Activated T-cell treated with anti-CD3 and anti-CD28 coated beads for 4 hours (primary cell): ENCODE measurements around the gene C1orf116.

Experiments used
- DNase-seq: peaks from one replicate; pipeline ENCODE4 v3.0.0-alpha.2; 2020

The C1orf116 gene

GRCh38 chr1:207034208-207034607 lies 1.7 kb upstream of the C1orf116 start:
- no peak for DNase-seq

GRCh38 chr1:207033302-207033701 lies 746 bp upstream of the C1orf116 start:
- no peak for DNase-seq

GRCh38 chr1:207031632-207032264 lies 808 bp downstream of the C1orf116 start:
- DNase-seq, result no peak

GRCh38 chr1:207031016-207031415 lies 1.5 kb downstream of the C1orf116 start:
- no peak for DNase-seq

GRCh38 chr1:207030522-207031009 lies 2.0 kb downstream of the C1orf116 start:
- DNase-seq, result no peak

GRCh38 chr1:207029701-207030521 lies 2.6 kb downstream of the C1orf116 start:
- no peak for DNase-seq

- DNase-seq, result no peak
Measured at GRCh38 chr1:207028884-207029650, 3.5 kb downstream of the C1orf116 start.

GRCh38 chr1:207027921-207028320 lies 4.6 kb downstream of the C1orf116 start:
- no peak for DNase-seq

GRCh38 chr1:207027206-207027777 lies 5.3 kb downstream of the C1orf116 start:
- no peak for DNase-seq

GRCh38 chr1:207026104-207026534 lies 6.4 kb downstream of the C1orf116 start:
- DNase-seq, result no peak

- no peak for DNase-seq
Measured at GRCh38 chr1:207025146-207025880, 7.2 kb downstream of the C1orf116 start.

- DNase-seq, result no peak
Measured at GRCh38 chr1:207024202-207025145, 8.1 kb downstream of the C1orf116 start.

- no peak for DNase-seq
Measured at GRCh38 chr1:207022996-207023679, 9.4 kb downstream of the C1orf116 start.

- no peak for DNase-seq
Measured at GRCh38 chr1:207021876-207022596, 10.5 kb downstream of the C1orf116 start.

GRCh38 chr1:207021139-207021861 lies 11.3 kb downstream of the C1orf116 start:
- no peak for DNase-seq

GRCh38 chr1:207020709-207021107 lies 11.8 kb downstream of the C1orf116 start:
- no peak for DNase-seq

- no peak for DNase-seq
Measured at GRCh38 chr1:207020065-207020708, 12.4 kb downstream of the C1orf116 start.

GRCh38 chr1:207019661-207020060 lies 12.9 kb downstream of the C1orf116 start:
- DNase-seq, result no peak

GRCh38 chr1:207019161-207019560 lies 13.4 kb downstream of the C1orf116 start:
- DNase-seq, result no peak
